ENCODE results near the gene SUSD1.

DNA sequence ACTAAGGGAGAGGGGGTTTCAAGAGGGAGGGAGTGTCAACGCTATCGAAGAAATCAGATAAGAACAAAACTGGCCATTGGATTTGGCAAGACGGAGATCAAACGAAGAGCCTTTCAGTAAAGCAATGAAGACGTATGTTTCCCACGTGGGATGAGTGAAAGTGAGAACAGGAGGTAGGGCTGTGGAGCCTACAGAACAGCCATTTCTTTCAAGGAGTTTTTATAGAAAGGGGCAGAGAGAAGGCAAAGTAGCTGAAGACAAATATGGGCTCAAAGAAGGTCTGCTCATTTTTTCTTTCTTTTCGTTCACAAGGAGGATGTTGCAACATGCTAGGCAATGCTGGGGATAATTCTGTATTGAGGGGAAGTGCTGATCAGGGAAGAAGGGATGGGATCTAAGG lies 98.3 kb downstream of the SUSD1 start:
- TF ChIP-seq, protein P1, sequence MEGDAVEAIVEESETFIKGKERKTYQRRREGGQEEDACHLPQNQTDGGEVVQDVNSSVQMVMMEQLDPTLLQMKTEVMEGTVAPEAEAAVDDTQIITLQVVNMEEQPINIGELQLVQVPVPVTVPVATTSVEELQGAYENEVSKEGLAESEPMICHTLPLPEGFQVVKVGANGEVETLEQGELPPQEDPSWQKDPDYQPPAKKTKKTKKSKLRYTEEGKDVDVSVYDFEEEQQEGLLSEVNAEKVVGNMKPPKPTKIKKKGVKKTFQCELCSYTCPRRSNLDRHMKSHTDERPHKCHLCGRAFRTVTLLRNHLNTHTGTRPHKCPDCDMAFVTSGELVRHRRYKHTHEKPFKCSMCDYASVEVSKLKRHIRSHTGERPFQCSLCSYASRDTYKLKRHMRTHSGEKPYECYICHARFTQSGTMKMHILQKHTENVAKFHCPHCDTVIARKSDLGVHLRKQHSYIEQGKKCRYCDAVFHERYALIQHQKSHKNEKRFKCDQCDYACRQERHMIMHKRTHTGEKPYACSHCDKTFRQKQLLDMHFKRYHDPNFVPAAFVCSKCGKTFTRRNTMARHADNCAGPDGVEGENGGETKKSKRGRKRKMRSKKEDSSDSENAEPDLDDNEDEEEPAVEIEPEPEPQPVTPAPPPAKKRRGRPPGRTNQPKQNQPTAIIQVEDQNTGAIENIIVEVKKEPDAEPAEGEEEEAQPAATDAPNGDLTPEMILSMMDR (IDR thresholded peaks at IDR 0.05) = no peak
- TF ChIP-seq EP300 (IDR thresholded peaks at IDR 0.05) (no peak), POLR2A (IDR thresholded peaks at IDR 0.05) (no peak), POLR2AphosphoS5 (IDR thresholded peaks at IDR 0.05) (no peak)

All from upper lobe of left lung (tissue), 4 donors.